ENCODE results near the gene ELFN1. TPM values are rescaled to one million over a fixed set of nuclear protein-coding genes. Genes with fewer than 3 reads are reported as not detected.

Gene ELFN1
- 1 to 10 TPM in 1 of 2 donors, under 1 TPM in 1; 0.33 to 2.8 TPM for total RNA-seq

GRCh38 chr7:1669954-1670893, at the start of gene ELFN1:
ELFN1 (plus strand) TSS chr7:1670277; CDS start chr7:1744597, 74,320 bp downstream.

Other genes with a start within 250 kb of the ELFN1 start
- 10 to 100 TPM in 1 of 2 donors, 1 to 10 TPM in 1; 9.0 to 15.8 TPM for gene MICALL2, start 210.8 kb upstream of the ELFN1 start, total RNA-seq
- gene INTS1, start 165.9 kb upstream of the ELFN1 start, total RNA-seq: 10 to 100 TPM; 52.7 to 53.3 TPM
- gene MAFK, start 139.6 kb upstream of the ELFN1 start, total RNA-seq: 1 to 10 TPM; 8.6 to 9.3 TPM
- not detected for gene TMEM184A, start 114.1 kb upstream of the ELFN1 start, total RNA-seq
- gene PSMG3, start 100.2 kb upstream of the ELFN1 start, total RNA-seq: 10 to 100 TPM; 44.0 to 49.0 TPM